HCT116 (cell line): Measurements from ENCODE around the gene ZNF469.

Experiments
- CEBPB ChIP-seq: IDR thresholded peaks from 2 replicates; pipeline ENCODE4 v1.6.1; 2012; ENCODE audit warnings: low read depth
- EZH2 ChIP-seq: fragments of 200-600 bp; sonication (generic); IDR thresholded peaks from 2 replicates; pipeline ENCODE4 v1.6.1; 2017; ENCODE audit warnings: antibody characterized with exemption, mixed run types
- POLR2A ChIP-seq: IDR thresholded peaks from 2 replicates; pipeline ENCODE4 v1.7.0; 2011; ENCODE audit warnings: borderline replicate concordance; ENCODE audit not compliant: insufficient read depth, insufficient read length; ENCODE audit errors: extremely low read depth
- POLR2AphosphoS5 ChIP-seq: IDR thresholded peaks from 2 replicates; pipeline ENCODE4 v1.6.1; 2011; ENCODE audit warnings: mild to moderate bottlenecking, low read depth, low read length, moderate library complexity
- RAD21 ChIP-seq: IDR thresholded peaks from 2 replicates; pipeline ENCODE4 v1.6.1; 2012; ENCODE audit warnings: low read depth, mild to moderate bottlenecking
- TCF7L2 ChIP-seq: IDR thresholded peaks from 2 replicates; pipeline ENCODE4 v1.7.0; 2011; ENCODE audit warnings: borderline replicate concordance, inconsistent platforms; ENCODE audit not compliant: insufficient read depth, insufficient read length; ENCODE audit errors: extremely low read depth
- ZBTB33 ChIP-seq: IDR thresholded peaks from 2 replicates; pipeline ENCODE4 v1.6.1; 2011; ENCODE audit warnings: mild to moderate bottlenecking, low read length, moderate library complexity; ENCODE audit not compliant: insufficient replicate concordance; ENCODE audit errors: extremely low read depth
- TF ChIP-seq, protein P1 (sequence below), 3 experiments: fragments of 200-600 bp in 1 of 3; sonication (generic) in 1 of 3; IDR thresholded peaks in 2 of 3; conservative IDR thresholded peaks in 1 of 3; 2 replicates each; pipeline ENCODE4 v1.5.1; 2012 to 2017; ENCODE audit warnings: low read depth in 2 of 3, low read length in 2 of 3, antibody characterized with exemption in 1 of 3, borderline replicate concordance in 1 of 3, control low read depth in 1 of 3, mild to moderate bottlenecking in 1 of 3, mixed read lengths in 1 of 3, mixed run types in 1 of 3, moderate library complexity in 1 of 3; ENCODE audit not compliant: insufficient read depth in 1 of 3
- TF ChIP-seq, protein P2 (sequence below): IDR thresholded peaks from 2 replicates; pipeline ENCODE4 v1.6.1; 2012; ENCODE audit warnings: low read depth

GRCh38 chr16:88373211-88373610 is 9.5 kb upstream of the ZNF469 start:
- TF ChIP-seq POLR2A, result no peak
- TF ChIP-seq, protein P1, sequence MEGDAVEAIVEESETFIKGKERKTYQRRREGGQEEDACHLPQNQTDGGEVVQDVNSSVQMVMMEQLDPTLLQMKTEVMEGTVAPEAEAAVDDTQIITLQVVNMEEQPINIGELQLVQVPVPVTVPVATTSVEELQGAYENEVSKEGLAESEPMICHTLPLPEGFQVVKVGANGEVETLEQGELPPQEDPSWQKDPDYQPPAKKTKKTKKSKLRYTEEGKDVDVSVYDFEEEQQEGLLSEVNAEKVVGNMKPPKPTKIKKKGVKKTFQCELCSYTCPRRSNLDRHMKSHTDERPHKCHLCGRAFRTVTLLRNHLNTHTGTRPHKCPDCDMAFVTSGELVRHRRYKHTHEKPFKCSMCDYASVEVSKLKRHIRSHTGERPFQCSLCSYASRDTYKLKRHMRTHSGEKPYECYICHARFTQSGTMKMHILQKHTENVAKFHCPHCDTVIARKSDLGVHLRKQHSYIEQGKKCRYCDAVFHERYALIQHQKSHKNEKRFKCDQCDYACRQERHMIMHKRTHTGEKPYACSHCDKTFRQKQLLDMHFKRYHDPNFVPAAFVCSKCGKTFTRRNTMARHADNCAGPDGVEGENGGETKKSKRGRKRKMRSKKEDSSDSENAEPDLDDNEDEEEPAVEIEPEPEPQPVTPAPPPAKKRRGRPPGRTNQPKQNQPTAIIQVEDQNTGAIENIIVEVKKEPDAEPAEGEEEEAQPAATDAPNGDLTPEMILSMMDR (IDR thresholded peaks at IDR 0.05 in 2 of 3, conservative IDR thresholded peaks at IDR 0.05 in 1 of 3; ENCODE audit: borderline replicate concordance in 1 of 3, insufficient read depth in 1 of 3, low read depth in 2 of 3, low read length in 2 of 3), result no peak
- no peak for TF ChIP-seq EZH2
- TF ChIP-seq POLR2AphosphoS5, result no peak
- TF ChIP-seq RAD21, result no peak
- TF ChIP-seq ZBTB33, result no peak
- TF ChIP-seq TCF7L2, result no peak
- no peak for TF ChIP-seq CEBPB
- TF ChIP-seq, protein P2, sequence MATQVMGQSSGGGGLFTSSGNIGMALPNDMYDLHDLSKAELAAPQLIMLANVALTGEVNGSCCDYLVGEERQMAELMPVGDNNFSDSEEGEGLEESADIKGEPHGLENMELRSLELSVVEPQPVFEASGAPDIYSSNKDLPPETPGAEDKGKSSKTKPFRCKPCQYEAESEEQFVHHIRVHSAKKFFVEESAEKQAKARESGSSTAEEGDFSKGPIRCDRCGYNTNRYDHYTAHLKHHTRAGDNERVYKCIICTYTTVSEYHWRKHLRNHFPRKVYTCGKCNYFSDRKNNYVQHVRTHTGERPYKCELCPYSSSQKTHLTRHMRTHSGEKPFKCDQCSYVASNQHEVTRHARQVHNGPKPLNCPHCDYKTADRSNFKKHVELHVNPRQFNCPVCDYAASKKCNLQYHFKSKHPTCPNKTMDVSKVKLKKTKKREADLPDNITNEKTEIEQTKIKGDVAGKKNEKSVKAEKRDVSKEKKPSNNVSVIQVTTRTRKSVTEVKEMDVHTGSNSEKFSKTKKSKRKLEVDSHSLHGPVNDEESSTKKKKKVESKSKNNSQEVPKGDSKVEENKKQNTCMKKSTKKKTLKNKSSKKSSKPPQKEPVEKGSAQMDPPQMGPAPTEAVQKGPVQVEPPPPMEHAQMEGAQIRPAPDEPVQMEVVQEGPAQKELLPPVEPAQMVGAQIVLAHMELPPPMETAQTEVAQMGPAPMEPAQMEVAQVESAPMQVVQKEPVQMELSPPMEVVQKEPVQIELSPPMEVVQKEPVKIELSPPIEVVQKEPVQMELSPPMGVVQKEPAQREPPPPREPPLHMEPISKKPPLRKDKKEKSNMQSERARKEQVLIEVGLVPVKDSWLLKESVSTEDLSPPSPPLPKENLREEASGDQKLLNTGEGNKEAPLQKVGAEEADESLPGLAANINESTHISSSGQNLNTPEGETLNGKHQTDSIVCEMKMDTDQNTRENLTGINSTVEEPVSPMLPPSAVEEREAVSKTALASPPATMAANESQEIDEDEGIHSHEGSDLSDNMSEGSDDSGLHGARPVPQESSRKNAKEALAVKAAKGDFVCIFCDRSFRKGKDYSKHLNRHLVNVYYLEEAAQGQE, result no peak
